OCI-M1 (cell line): Measurements from ENCODE around the gene TOP2B.

Experiments
- DNase-seq: peaks from one replicate; lab custom pipeline; 2025; lab: John Stamatoyannopoulos, UW

Gene TOP2B, protein sequence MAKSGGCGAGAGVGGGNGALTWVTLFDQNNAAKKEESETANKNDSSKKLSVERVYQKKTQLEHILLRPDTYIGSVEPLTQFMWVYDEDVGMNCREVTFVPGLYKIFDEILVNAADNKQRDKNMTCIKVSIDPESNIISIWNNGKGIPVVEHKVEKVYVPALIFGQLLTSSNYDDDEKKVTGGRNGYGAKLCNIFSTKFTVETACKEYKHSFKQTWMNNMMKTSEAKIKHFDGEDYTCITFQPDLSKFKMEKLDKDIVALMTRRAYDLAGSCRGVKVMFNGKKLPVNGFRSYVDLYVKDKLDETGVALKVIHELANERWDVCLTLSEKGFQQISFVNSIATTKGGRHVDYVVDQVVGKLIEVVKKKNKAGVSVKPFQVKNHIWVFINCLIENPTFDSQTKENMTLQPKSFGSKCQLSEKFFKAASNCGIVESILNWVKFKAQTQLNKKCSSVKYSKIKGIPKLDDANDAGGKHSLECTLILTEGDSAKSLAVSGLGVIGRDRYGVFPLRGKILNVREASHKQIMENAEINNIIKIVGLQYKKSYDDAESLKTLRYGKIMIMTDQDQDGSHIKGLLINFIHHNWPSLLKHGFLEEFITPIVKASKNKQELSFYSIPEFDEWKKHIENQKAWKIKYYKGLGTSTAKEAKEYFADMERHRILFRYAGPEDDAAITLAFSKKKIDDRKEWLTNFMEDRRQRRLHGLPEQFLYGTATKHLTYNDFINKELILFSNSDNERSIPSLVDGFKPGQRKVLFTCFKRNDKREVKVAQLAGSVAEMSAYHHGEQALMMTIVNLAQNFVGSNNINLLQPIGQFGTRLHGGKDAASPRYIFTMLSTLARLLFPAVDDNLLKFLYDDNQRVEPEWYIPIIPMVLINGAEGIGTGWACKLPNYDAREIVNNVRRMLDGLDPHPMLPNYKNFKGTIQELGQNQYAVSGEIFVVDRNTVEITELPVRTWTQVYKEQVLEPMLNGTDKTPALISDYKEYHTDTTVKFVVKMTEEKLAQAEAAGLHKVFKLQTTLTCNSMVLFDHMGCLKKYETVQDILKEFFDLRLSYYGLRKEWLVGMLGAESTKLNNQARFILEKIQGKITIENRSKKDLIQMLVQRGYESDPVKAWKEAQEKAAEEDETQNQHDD (N-terminal part only)

GRCh38 chr3:25664812-25665314 lies at the start of gene TOP2B:
TSS of gene TOP2B (minus strand) at chr3:25664907. CDS start at chr3:25664297, 610 bp downstream.
- DNase-seq = peak; percentile 98

GRCh38 chr3:25713341-25713985 lies 48.8 kb upstream of the TOP2B start:
- no peak for DNase-seq

DNA sequence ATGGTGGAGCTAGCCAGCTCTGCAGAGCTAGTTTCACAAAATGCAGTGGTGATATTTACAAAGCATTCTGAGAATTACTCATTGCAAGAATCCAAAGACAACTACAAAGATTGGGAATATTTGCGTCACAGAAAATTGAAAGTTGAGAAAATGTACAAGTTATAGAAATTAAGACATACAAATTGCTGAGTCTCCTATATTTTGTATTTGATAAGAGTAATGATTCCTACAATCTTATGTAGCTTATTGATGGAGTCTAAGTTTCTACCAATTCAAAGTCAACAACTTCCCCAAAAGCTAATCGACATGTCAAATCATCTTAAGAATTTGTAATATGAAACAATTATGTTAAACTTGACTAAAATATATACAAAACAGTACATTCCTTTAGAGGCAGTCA lies 46.4 kb upstream of the TOP2B start:
- DNase-seq = no peak

- no peak for DNase-seq
Observed at GRCh38 chr3:25708036-25708435, 43.3 kb upstream of the TOP2B start.

DNA sequence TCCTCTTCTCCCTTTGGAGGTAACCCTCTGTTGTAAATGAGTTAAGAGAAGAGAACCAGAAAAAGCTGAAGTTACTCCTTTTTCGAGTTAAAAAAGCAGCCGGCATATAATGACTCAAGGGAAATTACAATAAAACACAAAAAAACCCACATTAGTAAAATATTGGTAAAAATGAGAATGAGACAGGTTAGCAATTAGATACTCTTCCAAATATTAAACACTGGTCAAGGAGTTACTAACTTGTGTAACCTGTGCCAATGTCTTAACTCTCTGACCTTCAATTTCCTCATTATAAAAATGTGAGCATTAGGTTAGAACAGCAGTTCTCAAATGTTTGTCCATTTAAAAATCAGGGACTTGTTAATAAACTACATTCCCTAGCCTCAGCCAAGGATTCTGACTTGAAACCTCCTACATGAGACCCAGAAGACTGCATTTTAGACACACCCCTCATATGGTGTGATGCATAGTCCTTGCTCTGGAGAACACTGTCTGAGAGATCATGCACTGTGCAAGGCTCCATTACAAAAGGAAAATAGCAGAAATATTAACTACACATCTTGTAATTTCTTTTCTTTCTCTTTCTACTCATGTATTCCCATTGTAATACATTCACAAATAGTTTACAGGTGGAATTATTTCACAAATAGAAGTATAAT lies 42.7 kb upstream of the TOP2B start:
- no peak for DNase-seq

- no peak for DNase-seq
Observed at GRCh38 chr3:25706213-25706612, 41.5 kb upstream of the TOP2B start.

GRCh38 chr3:25697553-25697952 lies 32.8 kb upstream of the TOP2B start:
- DNase-seq = no peak

DNA sequence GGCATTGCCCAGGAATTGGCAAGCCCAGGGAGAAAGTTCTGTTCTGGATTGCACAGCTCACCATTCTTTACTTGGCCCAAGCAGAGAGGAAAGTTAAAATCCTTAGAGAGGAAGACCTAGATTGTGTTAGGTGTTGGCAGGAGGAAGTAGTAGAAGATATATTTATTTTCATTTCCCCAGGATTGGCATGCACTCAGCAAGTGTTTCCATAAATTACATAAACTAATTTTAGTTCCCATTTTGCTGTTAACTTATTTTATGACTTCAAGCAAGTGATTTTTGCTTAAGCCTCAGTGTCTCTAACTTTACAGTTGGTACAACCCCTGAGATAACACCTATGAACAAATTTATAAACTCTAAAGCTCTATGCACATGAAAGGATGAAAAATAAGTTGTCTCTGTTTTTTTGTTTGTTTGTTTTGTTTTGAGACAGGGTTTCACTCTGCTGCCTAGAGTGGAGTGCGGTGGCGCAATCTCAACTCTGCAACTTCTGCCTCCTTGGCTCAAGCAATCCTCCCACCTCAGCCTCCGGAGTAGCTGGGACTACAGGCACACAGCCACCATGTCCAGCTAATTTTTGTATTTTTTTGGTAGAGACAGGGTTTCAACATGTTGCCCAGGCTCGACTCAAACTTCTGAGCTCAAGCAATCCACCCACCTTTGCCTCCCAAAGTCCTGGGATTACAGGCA lies 31.2 kb upstream of the TOP2B start:
- DNase-seq = no peak

DNA sequence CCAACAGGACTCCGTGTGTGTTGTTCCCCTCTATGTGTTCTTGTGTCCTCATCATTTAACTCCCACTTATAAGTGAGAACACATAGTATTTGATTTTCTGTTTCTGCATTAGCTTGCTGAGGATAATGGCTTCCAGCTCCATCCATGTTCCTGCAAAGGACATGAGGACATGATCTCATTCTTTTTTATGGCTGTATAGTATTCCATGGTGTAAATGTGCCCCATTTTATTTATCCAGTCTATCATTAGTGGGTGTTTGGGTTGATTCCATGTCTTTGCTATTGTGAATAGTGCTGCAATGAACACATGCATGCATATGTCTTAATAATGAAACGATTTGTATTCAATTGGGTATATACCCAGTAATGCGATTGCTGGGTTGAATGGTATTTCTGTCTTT lies 28.5 kb upstream of the TOP2B start:
- no peak for DNase-seq

- no peak for DNase-seq
Observed at GRCh38 chr3:25692341-25692740, 27.6 kb upstream of the TOP2B start.

- DNase-seq = no peak
Observed at GRCh38 chr3:25690768-25691533, 26.2 kb upstream of the TOP2B start.

DNA sequence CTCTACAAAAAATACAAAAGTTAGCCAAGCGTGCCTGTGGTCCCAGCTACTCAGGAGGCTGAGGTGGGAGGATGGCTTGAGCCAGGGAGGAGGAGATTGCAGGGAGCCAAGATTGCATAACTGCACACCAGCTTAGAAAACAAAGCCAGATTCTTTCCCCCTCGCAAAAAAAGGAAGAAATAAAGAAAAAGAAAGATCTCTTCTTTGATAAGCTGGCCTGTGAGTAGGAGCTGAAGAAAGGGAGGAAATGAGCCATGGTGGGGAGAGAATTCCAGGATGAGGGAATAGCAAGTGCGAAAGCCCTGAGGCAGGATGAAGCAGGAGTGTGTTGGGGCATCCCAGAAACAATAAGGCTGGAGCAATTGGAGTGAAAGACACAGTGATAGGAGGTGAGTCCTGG lies 24.5 kb upstream of the TOP2B start:
- peak; percentile 46 for DNase-seq

DNA sequence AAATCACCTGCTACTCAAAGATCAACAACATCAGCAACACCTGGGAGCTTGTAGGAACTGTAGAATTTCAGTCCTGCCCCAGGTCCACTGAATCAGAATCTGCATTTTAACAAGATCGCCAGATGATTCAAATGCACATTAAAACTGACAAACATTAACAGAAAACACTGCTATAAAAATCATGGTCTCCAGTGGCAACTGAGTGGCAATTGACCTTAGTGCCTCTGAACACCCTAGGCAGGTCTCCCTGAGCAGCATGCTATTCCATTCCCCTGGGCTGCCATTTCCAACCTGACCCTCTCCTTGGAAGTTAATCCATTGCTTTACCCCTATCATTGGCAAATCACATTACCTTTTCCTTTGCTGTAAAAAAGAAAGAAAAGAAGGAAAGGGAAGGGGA lies 23.0 kb upstream of the TOP2B start:
- no peak for DNase-seq

GRCh38 chr3:25686766-25687165 lies 22.1 kb upstream of the TOP2B start:
- no peak for DNase-seq

DNA sequence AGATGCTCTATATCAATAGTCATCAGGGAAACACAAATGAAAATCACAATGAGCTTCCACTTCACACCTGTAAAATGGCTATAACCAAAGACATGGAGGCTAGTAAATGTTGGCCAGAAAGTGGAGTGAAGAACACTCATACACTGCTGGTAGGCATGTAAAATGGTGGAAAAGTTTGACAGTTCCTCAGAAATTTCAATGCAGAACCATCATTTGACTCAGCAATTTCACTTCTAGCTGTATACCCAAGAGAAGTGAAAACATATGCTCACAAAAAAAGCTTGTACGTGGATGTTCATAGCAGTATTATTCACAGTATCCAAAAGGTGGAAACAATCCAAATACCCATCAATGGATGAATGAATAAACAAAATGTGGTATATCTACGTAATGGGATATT lies 19.2 kb upstream of the TOP2B start:
- DNase-seq = no peak

DNA sequence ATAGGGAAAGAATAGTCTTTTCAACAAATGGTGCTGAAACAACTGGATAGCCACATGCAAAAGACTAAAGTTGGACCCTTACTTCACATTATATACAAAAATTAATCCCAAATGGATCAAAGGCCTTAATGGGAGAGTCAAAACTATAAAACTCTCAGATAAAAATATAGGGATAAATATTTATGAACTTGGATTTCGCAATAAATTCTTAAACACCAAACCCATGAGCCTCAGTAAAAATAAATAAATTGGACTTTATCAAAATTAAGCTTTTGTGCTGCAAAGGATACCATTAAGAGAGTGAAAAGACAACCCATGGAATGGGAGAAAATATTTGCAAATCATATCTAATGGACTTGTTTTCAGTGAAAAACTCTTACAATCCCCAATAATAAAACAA lies 18.7 kb upstream of the TOP2B start:
- no peak for DNase-seq

DNA sequence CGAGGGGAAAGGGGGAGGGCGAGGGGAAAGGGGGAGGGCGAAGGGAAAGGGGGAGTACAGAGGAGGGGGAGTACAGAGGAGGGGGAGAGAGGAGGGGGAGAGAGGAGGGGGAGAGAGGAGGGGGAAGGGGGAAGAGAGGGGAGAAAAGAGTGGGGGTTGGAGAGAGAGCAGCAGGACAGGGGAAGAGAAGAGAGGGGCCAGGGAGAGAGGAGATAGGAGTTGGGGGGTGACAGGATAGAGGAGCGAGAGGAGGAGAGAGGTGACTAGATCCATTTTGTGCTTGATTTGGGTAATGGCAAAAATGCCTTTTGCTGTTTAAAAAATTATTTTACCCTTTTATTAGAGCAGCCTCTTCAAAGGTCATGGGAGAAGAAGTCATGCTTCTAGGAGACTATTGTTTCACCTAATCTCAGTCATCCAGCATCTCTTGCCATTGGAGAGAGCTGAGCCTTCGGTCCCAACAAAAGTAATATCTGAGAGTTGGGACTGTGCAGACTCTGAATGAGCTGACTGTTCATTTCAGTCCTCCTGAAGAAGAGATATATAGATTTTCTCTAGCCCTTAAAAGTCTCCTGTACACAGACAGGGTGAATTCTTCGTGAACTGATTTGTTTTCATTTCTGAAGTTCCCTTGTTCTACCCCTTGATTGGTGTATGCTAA lies 15.1 kb upstream of the TOP2B start:
- DNase-seq = no peak

- no peak for DNase-seq
Observed at GRCh38 chr3:25679166-25679565, 14.5 kb upstream of the TOP2B start.

DNA sequence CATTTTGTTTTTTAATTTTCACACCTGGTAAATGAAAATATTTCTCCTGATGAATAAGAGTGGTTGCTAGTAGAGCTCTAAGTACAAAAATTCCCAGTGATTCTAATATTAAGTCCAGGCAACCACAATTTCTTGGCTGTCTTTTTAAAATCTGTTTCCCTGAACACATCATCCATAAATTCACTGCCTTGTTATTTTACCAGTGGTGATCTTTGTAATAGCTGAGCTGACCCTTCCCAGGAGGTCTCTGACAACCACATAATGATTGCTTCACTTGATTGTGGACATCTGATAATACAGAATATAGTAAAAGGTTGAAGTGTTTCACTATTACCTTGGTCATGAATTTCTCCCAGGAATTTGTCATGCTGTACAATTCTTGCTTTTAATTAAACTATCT lies 13.9 kb upstream of the TOP2B start:
- DNase-seq = no peak
